Mesodermal cell (in vitro differentiated cells): ENCODE data around the gene PXN.
A peak's percentile ranks its signal among the peaks of the same experiment; 100 is the strongest.
"Not testable (repeated sequence)": the region's sequence is repeated elsewhere in the genome, so short reads cannot be mapped to it uniquely, and the experiment has no call there.

ENCODE experiments used
- H3K27ac ChIP-seq: 2 replicates; pipeline ENCODE4 v1.7.0; 2013; ENCODE audit warnings: mild to moderate bottlenecking, low read depth, low read length, moderate library complexity; ENCODE audit not compliant: severe bottlenecking
- H3K36me3 ChIP-seq: 2 replicates; pipeline ENCODE4 v1.7.1; 2013; ENCODE audit warnings: mild to moderate bottlenecking, low read length, moderate library complexity; ENCODE audit not compliant: control insufficient read depth, insufficient read depth
- H3K4me1 ChIP-seq: one replicate; pipeline ENCODE4 v1.7.1; 2013; ENCODE audit warnings: mild to moderate bottlenecking, low read length; ENCODE audit not compliant: insufficient read depth, control insufficient read depth, poor library complexity, severe bottlenecking
- H3K4me3 ChIP-seq: 2 replicates; pipeline ENCODE4 v1.7.0; 2013; ENCODE audit warnings: low read length, control low read depth, mild to moderate bottlenecking; ENCODE audit not compliant: insufficient read depth, poor library complexity, severe bottlenecking; ENCODE audit errors: extremely low read depth
- H3K9me3 ChIP-seq: 2 replicates; pipeline ENCODE4 v1.7.1; 2013; ENCODE audit warnings: mild to moderate bottlenecking, low read length, moderate library complexity; ENCODE audit not compliant: control insufficient read depth
- WGBS, 2 experiments: methylation state at CpG; one replicate each; pipeline ENCODE4 v1.1.5; 2013; ENCODE audit warnings: missing lambda C conversion rate in 2 of 2; ENCODE audit not compliant: insufficient coverage in 2 of 2; 5-methylcytosine and 5-hydroxymethylcytosine counted together

Gene PXN

DNA sequence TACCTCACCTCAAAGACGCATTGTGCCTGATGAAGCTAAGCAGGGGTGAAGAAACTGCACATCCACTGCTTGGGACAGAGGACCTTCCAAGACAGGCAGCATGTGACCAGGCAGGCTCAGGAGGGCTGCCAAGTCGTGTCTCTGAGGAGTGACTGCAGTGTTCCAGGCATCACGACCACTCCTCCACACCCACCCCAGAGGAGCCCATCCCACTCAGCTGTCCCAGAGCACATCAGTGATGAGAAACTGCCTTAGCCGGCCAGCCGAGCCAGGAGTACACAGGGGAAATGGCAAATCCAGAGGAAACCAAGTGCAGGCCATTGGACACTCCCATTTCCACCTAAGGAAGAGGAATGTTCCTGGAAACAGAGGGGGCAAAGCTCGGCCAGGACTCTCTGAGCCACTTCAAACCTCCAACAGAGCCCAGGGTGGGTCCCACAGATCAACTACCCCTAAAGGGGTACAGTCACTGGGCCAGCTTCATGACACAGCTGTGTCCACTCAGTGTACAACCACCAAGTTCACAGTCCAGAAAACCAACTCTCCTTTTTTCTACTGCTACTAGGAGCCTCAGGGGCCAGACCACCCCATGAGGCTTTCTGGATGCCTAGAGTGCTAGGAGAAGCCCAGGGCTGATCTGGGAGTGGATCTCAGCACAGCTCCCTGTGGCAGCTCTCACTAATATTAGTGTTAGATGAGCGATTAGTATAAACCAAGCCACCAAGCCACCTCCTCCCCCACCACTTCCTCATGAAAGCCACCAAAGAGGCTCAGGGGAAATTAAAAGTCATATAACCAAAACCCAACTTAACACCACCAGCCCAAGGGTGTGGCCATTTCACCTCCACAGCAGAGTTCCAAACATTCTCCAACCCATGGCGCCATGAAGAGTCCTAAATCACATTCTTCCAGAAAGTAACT lies 15.4 kb downstream of the PXN start:
- WGBS, 2 experiments = 89 to 94% methylated on average over 4 to 6 of the region's 8 CpGs
- peaks cover 53% of the 10 kb centered on the region for H3K36me3 ChIP-seq
- peaks cover 59% of the 10 kb centered on the region for H3K4me1 ChIP-seq
- H3K27ac ChIP-seq = peak overlapping the region; percentile 29
- no peak overlapping the region for H3K4me3 ChIP-seq
- H3K9me3 ChIP-seq = no peaks in the 10 kb centered on the region

DNA sequence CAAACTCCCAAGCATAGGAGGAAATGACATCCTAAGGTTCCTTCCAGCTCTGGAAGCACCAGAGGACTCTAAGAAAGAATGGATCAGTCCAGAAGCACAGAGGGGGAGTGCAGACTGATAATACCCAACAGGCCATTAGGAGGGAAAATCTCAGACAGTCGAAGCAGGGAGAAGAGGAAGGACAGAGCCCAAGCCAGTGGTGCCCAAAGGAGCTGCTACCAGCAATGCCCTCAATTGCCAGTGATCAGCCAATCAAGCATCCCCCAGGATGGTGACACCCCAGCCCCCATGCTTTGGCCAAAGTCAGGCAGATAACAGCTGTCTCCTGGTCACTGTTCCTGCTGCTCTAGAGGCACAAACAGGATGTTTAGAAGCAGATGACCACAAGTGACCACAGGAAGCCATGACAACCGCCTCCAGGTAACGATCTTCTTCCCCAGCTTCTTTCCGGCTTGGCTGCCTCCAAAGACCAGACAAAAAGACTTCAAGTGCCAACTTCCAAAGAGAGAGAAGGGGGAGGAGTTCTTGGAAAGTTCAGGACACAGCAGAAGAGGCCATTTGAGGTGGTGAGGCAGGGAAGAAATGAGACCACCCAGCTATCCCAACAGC lies 16.2 kb downstream of the PXN start:
- Histone ChIP-seq H3K27ac (no peak overlapping the region), H3K4me1 (peaks cover 64% of the 10 kb centered on the region), H3K9me3 (no peaks in the 10 kb centered on the region), H3K4me3 (no peak overlapping the region), H3K36me3 (peaks cover 46% of the 10 kb centered on the region)
- 84% methylated on average over 3 to 4 of the region's 4 CpGs for WGBS, 2 experiments

DNA sequence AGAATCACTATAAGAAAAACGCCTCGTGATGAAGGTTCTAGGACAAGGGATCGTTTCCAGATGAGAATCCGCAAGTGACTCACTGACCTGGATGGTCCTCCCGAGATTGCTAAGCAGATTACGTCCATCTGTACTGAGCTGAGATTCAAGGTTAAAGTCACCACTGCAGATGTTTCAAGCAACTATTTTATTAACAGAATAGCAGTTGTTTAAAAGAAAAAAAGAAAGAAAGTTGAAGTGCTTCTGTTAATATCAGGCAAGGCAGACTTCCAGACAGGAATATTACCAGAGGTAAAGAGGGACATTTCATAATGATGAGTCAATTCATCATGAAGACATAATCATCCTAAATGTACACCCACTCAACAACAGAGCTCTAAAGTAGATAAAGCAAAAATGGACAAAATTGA lies 17.9 kb downstream of the PXN start:
- Histone ChIP-seq H3K36me3 (peaks cover 38% of the 10 kb centered on the region), H3K9me3 (no peaks in the 10 kb centered on the region), H3K4me1 (peaks cover 68% of the 10 kb centered on the region), H3K4me3 (no peak overlapping the region), H3K27ac (peak overlapping the region; percentile 45)
- 86 to 91% methylated on average over 5 of the region's 6 CpGs for WGBS, 2 experiments

DNA sequence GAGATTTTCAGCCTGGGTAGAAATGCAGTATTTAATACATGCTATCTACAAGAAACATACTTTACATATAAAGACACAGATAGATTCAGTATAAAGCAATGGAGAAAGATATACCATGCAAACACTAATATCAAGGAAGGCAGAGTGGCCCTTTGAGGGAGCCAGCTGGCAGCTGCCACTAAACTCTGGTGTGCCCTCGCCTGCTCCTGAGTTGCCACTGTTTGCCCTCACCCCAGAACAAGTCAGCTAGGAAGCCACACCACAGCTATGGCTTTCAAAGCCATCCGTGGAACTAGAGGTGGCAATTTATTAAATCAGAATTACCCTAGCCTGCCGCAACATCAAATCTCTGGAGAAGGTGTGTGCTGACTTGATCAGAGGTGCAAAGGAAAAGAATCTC lies 18.3 kb downstream of the PXN start:
- 100% methylated on average over 1 to 3 of the region's 3 CpGs for WGBS, 2 experiments
- no peaks in the 10 kb centered on the region for H3K9me3 ChIP-seq
- H3K27ac ChIP-seq = peak overlapping the region; percentile 45
- peaks cover 68% of the 10 kb centered on the region for H3K4me1 ChIP-seq
- no peak overlapping the region for H3K4me3 ChIP-seq
- H3K36me3 ChIP-seq = peaks cover 36% of the 10 kb centered on the region

DNA sequence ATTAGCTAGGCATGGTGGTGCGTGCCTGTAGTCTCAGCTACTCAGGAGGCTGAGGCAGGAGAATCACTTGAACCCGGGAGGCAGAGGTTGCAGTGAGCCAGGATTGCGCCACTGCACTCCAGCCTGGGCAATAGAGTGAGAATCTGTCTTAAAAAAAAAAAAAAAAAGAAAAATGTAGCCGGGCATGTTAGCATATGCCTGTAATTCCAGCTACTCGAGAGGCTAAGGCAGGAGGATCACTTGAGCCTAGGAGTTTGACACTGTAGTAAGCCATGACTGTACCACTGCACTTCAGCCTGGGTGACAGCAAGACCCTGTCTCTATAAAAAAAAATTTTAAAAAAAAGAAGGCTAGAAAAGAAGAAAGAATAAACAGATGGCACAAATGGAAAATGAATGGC lies 18.8 kb downstream of the PXN start:
- H3K27ac ChIP-seq = not testable (repeated sequence)

DNA sequence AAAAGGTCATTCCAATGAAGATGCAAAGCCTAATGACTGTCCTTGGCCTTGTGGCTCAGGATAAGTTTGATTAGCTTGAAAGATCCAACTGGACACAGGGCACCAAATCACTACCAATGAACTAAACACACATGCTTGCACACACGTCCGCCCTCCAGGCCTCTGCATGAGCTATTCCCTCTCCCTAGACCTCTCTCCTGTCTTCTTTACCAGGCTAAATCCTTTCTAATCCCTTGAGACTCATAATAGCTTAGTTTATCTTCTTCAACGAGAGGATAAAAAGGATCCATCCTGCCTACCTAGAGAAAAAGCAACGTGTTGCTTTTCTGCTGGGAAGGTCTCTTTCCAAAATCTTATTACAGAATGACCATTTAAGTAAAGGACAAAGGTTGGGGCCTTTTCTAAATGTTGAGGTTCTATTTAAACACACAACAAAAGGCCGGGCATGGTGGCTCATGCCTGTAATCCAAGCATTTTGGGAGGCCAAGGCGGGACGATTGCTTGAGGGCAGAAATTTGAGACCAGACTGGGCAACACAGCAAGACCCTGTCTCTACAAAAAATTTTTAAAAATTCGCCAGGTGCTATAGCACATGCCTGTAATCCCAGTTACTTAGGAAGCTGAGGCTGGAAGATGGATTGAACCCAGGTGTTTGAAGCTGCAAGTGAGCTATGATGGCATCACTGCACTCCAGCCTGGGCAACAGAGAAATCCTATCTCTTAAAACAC lies 22.4 kb downstream of the PXN start:
- H3K36me3 ChIP-seq = peaks cover 50% of the 10 kb centered on the region
- H3K4me1 ChIP-seq = peaks cover 51% of the 10 kb centered on the region
- peak overlapping the region; percentile 53 for H3K27ac ChIP-seq
- no peaks in the 10 kb centered on the region for H3K9me3 ChIP-seq
- WGBS, 2 experiments = 86 to 91% methylated on average over 3 to 6 of the region's 8 CpGs
- no peak overlapping the region for H3K4me3 ChIP-seq

More for the DNA sequence above, 18.8 kb downstream of the PXN start:
- Histone ChIP-seq H3K4me1 (peaks cover 68% of the 10 kb centered on the region), H3K36me3 (peaks cover 36% of the 10 kb centered on the region)
- 98 to 100% methylated on average over 4 to 5 of the region's 5 CpGs for WGBS, 2 experiments
- H3K9me3 ChIP-seq, H3K4me3 ChIP-seq: not testable (repeated sequence)

DNA sequence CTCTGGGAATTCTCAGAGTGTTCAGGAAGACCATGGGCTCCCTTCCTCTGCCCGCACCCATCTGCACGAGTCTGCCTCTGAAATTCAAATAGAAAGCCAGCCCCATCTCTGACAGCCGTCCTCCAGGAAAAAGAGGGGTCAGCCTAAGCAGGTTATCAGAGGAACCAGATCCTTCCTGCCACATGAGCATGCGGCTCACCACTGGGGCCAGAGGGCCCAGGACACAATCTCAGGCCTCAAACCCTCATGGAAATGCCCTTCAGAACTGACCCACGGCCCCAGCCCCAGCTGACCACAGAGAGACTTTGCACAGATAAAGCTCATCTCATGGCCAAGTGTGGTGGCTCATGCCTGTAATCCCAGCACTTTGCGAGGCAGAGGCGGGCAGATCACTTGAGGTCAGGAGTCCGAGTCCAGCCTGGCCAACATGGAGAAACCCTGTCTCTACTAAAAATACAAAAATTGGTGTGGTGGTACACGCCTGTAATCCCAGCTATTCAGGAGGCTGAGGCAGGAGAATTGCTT lies 23.2 kb downstream of the PXN start:
- peaks cover 49% of the 10 kb centered on the region for H3K36me3 ChIP-seq
- WGBS, 2 experiments = 69 to 86% methylated on average over 6 to 8 of the region's 9 CpGs
- no peaks in the 10 kb centered on the region for H3K9me3 ChIP-seq
- H3K4me1 ChIP-seq = peaks cover 50% of the 10 kb centered on the region
- peak overlapping the region; percentile 64 for H3K27ac ChIP-seq
- no peak overlapping the region for H3K4me3 ChIP-seq

DNA sequence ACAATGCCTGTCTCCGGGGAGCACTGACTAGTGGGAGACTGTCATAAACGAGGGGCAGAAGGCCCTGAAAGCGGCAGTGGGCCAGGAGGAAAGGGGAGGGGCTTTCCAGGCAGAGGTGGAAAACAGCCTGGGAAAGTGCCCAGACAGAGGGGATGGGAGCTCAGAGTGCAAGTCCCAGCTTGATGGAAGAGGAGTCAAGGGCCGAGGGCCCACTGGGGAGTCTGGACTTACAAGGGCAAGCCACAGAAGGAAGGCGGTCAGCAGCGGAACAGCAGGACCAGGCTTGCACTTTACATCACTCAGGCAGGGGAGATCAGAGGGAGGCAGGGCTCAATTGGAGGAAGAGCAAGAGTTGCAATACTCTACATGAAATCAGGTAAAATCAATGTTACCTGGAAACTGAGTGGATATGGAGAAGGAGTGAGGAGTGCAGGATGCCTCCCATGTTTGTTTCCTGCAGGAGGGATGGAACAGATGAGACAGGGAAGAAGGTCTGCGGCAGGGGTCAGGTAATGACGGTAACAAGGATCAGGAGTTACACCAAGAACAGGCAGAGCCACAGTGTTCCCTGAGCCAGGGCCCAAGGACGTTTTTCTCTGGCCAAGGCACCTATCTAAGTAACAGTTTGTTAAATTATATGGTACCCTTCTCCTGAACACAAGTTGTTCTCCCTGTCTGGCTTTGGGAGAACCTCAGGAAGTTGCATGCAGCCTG lies 23.8 kb downstream of the PXN start:
- H3K4me1 ChIP-seq = peaks cover 50% of the 10 kb centered on the region
- peak overlapping the region; percentile 64 for H3K27ac ChIP-seq
- H3K9me3 ChIP-seq = no peaks in the 10 kb centered on the region
- H3K4me3 ChIP-seq = no peak overlapping the region
- WGBS, 2 experiments = 83 to 92% methylated on average over 5 to 8 of the region's 9 CpGs
- H3K36me3 ChIP-seq = peaks cover 49% of the 10 kb centered on the region

DNA sequence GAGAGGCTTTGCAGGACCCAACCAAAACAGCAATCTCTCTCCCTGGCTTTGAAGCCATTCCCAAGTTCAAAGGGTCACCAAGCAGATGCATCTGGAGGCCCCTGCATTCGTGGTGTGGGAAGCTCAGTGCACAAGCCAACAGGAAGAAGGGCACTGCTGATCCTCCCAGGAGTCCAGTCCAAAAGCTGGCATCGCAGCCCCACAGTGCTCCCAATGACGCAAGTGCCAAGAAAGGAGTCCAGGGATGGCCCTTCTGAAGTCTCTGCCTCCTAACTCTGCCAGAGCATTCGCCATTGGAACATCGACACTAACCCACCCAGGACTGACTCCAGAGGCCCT lies 25.1 kb downstream of the PXN start:
- 95 to 96% methylated on average over 5 of the region's 5 CpGs for WGBS, 2 experiments
- Histone ChIP-seq H3K36me3 (peaks cover 50% of the 10 kb centered on the region), H3K4me3 (no peak overlapping the region), H3K4me1 (peaks cover 58% of the 10 kb centered on the region), H3K27ac (no peak overlapping the region), H3K9me3 (no peaks in the 10 kb centered on the region)
